Daoy (cell line): ENCODE data around the gene HMCN1. TPM values are rescaled to one million over a fixed set of nuclear protein-coding genes. Genes with fewer than 3 reads are reported as not detected.
A peak's percentile ranks its signal among the peaks of the same experiment; 100 is the strongest.
"Not testable (repeated sequence)": the region's sequence is repeated elsewhere in the genome, so short reads cannot be mapped to it uniquely, and the experiment has no call there.

Source experiments
- DNase-seq: peaks from one replicate; pipeline ENCODE4 v3.0.0-alpha.2; 2015; ENCODE audit warnings: low read depth
- total RNA-seq: library from RNA; depleted of rRNA; stranded (reverse); fragments of >200 nt; shearing (Covaris generic); gene quantifications from 2 replicates; pipeline ENCODE4 v1.2.3, GENCODE V29; 2014

Gene HMCN1
- total RNA-seq, 1 experiment from 2014 or later: 2.6 TPM

DNA sequence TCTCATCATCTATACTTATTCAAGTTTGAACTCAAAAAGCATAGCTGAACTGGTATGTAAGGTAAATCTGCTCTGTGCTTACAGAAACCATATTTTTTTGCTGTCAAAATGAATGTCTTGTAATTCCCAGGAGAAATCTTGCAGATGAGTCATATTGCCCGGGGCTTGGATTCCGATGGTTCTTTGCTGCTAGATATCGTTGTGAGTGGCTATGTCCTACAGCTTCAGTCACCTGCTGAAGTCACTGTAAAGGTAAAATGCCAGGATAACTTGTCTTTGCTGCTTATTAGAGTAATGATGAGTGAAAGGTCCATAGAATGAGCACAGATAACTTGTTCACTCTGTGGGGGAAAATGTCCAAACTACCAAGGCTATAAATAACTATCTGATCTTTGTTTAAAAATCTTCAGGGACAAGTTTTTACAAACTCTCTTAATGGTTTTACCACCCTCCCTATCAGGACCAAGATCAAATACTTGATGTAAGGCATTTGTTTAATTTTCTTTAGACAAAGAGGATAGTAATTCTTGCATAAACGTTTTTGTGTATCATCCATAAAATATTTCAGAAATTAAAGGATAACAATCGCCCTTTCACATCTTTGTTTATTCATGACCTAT lies 418.5 kb downstream of the HMCN1 start:
- peak; percentile 75 for DNase-seq

DNA sequence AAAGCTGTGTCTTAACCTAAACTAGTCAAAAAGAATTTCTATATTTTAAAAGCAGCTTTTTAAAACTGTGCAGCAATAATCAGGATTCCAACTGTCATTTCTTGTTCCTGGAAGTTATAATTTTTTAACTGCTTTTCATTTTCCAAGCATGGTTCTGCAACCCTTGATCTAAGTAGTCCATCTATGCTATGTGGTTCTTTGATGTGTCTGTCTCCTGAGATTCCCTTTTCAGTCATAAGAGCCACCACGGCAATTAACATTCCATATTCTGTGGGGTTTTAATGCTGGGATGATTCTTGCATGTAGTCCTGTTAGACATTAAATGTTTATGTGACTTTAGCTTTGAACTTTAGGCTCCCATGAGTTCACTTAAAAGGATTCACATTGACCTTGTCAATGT lies 420.5 kb downstream of the HMCN1 start:
- DNase-seq: no peak

DNA sequence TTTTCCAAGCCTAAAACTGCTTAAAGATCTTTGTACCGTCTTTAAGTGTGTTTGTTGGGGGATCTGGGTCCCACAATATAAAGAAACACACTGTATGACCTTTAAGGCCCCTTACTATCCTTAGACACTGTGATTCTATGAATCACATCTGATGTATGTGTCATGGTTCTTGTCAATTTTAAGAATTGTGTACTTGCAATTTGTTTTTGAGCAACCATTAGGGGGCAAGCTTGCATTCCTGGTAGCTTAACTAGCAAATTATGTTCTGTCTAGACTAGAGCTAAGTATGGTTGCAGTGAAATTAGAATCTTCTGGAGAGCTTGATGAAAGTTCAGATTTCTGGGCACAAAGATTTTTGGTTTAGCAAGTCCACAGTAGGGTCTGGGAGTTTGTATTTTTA lies 421.4 kb downstream of the HMCN1 start:
- DNase-seq: peak; percentile 60

GRCh38 chr1:186162895-186163294 lies 428.7 kb downstream of the HMCN1 start:
- DNase-seq: not testable (repeated sequence)

- DNase-seq: no peak
Observed at GRCh38 chr1:186164773-186165172, 430.6 kb downstream of the HMCN1 start.

- DNase-seq: peak; percentile 9
Observed at GRCh38 chr1:186165303-186165702, 431.1 kb downstream of the HMCN1 start.

- no peak for DNase-seq
Observed at GRCh38 chr1:186167096-186167668, 433.0 kb downstream of the HMCN1 start.

- no peak for DNase-seq
Observed at GRCh38 chr1:186175588-186175987, 441.4 kb downstream of the HMCN1 start.

DNA sequence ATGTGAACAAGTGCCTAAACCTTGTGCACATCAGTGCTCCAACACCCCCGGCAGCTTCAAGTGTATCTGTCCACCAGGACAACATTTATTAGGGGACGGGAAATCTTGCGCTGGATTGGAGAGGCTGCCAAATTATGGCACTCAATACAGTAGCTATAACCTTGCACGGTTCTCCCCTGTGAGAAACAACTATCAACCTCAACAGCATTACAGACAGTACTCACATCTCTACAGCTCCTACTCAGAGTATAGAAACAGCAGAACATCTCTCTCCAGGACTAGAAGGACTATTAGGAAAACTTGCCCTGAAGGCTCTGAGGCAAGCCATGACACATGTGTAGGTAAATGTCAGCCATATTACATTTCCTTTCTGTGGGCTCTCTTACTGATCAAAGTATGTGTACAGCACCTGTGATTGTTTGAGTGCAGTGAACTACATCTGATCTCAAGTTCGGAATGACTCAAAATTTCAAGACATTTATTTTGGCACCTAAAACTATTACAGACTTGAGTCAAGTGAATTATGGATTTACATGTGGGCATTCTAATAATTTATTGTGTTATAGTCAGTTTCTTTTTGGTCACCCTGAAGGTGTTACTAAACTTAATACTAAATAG lies 444.3 kb downstream of the HMCN1 start:
- DNase-seq: no peak

GRCh38 chr1:186179231-186179630 lies 445.0 kb downstream of the HMCN1 start:
- DNase-seq: no peak

DNA sequence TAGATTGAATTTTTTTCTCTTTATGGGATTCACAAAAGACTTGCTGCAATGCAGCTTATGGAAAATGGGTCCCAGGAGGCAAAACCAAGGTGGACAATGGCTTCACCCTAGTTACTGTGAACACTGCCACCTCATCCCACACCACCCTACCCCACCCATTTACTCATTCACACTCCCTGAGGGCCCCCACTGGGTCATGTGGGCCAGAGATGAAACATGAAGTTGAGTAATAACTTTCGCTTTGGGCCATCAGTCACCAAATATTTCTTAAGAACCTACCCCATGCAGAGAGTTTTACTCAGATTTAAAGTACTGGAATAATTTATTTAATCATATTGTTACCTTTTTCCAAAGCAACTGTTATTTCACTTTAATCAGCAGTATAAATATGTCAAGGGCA lies 449.0 kb downstream of the HMCN1 start:
- DNase-seq: peak; percentile 90

GRCh38 chr1:186183970-186184628 lies 449.9 kb downstream of the HMCN1 start:
- DNase-seq: no peak

DNA sequence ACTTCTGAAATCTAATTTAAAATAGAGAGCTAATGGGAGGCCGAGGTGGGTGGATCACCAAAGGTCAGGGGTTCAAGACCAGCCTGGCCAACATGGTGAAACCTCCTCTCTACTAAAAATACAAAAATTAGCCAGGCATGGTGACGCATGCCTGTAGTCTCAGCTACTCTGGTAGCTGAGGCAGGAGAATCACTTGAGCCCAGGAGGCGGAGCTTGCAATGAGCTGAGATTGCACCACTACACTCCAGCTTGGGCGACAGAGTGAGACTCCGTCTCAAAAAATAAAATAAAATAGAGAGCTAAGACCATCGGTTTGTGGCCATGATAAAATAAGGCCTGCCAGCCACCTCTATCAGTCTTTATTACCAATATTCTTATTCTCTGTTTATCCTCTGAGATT lies 452.1 kb downstream of the HMCN1 start:
- not testable (repeated sequence) for DNase-seq

DNA sequence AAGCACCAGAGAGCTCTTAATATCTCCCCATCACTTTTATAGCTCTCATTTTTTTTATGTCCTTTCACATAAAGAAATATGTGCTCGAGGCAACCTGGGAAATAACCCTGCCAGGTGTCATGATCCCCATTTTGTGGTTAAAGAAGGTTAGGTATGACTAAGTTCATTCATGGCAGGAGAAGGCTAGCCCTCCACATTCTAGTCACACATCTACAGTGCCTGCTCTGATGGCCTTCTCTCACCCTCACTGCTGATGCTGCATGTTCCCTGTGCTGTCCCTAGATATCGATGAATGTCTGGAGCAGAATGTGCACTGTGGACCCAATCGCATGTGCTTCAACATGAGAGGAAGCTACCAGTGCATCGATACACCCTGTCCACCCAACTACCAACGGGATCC lies 453.4 kb downstream of the HMCN1 start:
- DNase-seq: no peak

DNA sequence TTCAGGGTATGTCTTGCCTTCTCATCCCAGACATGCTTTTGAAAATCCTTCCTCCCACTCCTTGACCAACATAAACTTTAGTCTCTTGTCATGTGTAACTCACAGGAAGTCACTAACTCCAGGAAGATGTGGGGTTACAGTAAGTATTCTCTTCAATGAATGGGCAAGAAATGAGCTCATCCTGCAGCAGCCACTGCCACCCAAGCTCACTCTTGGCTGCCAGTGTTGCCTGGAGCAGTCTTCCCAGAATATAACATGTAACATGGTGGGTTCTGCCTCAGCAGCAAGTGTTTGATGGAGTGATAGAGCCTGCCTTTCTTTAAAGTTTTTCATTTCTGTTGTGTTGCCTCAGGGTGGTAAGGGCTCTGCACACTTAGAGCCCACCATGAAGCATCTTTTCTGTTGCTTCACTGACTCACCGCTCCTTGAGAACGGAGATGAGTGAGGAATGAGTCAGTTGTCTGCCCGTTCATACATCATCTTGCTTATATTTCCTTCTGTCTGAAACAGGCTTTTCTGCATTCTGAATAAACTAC lies 453.9 kb downstream of the HMCN1 start:
- DNase-seq: peak; percentile 93

GRCh38 chr1:186188736-186189135 lies 454.5 kb downstream of the HMCN1 start:
- DNase-seq: no peak

GRCh38 chr1:186189156-186189555 lies 455.0 kb downstream of the HMCN1 start:
- no peak for DNase-seq

DNA sequence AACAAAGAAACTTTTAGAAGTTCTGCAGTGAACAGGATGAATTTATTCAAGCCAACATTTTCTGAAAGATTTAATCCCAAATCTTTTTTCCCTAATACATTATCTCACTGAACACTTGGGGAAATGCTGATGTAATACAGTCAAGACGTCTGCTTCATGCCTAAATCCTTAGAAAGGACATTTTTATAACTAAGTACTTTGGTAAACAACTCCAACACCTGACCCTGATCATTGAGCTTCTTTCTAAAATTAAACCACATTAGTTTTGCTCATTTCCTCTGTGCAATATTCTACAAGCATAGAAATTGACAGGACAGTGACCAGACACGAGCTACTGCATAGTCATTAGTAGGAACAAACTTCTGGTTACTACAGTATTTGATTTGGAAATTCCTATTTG lies 457.3 kb downstream of the HMCN1 start:
- no peak for DNase-seq

- DNase-seq: no peak
Observed at GRCh38 chr1:186193224-186193623, 459.0 kb downstream of the HMCN1 start.

GRCh38 chr1:186194107-186194756 lies 460.0 kb downstream of the HMCN1 start:
- no peak for DNase-seq

GRCh38 chr1:186195377-186195931 lies 461.3 kb downstream of the HMCN1 start:
- DNase-seq: no peak

DNA sequence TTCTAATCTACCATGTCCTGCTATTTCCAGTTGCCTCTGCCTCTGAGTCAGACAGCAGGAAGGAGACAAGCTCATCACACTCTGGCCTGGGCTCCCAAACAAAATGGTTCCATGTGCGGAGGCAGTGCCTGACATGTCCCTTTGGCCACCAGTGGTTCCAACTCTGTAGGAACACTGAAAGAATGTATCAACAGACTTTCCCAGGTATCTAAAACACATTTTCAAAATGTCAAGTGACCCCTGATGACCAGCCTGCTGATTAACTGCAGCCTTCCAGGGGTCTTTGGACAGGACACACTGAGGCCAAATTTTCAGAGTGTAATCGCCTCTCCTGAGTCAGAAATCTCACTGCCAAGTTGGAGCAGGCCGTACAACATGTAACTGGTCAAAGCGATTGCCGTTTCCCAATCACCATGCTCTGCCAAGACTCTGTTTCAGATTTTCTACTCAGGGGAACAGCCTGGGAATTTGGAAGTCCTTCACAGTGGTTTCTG lies 468.1 kb downstream of the HMCN1 start:
- DNase-seq: no peak
